ENCODE measurements around the gene ADSS1.

ADSS1 gene

GRCh38 chr14:104751539-104752422 is 27.8 kb downstream of the ADSS1 start:
- DNase-seq (ENCODE audit: low spot score), result no peak

GRCh38 chr14:104752423-104752734 is 28.4 kb downstream of the ADSS1 start:
- no peak for DNase-seq (ENCODE audit: low spot score)

- DNase-seq (ENCODE audit: low spot score), result peak; percentile 100
These were observed 28.9 kb downstream of the ADSS1 start, which contains the start of gene SIVA1 for GRCh38 chr14:104752735-104753527. Gene SIVA1, plus strand, starts transcription at chr14:104753147. Its CDS starts 55 bp downstream, at chr14:104753202.

- DNase-seq (ENCODE audit: low spot score), result no peak
These were observed 29.6 kb downstream of the ADSS1 start for GRCh38 chr14:104753528-104754212.

GRCh38 chr14:104754213-104754851 is 30.3 kb downstream of the ADSS1 start:
- DNase-seq (ENCODE audit: low spot score), result no peak

- DNase-seq (ENCODE audit: low spot score), result no peak
These were observed 31.6 kb downstream of the ADSS1 start for GRCh38 chr14:104755621-104756020.

GRCh38 chr14:104756477-104757237 is 32.6 kb downstream of the ADSS1 start:
- DNase-seq (ENCODE audit: low spot score), result no peak

GRCh38 chr14:104757238-104757585 is 33.2 kb downstream of the ADSS1 start:
- no peak for DNase-seq (ENCODE audit: low spot score)

GRCh38 chr14:104757681-104758392 is 33.8 kb downstream of the ADSS1 start:
- no peak for DNase-seq (ENCODE audit: low spot score)

- no peak for DNase-seq (ENCODE audit: low spot score)
These were observed 35.2 kb downstream of the ADSS1 start for GRCh38 chr14:104758981-104759969.

- DNase-seq (ENCODE audit: low spot score), result no peak
These were observed 41.5 kb downstream of the ADSS1 start for GRCh38 chr14:104765517-104765916.

- no peak for DNase-seq (ENCODE audit: low spot score)
These were observed 42.3 kb downstream of the ADSS1 start for GRCh38 chr14:104766256-104766862.

- DNase-seq (ENCODE audit: low spot score), result no peak
These were observed 43.0 kb downstream of the ADSS1 start for GRCh38 chr14:104766863-104767633.

GRCh38 chr14:104767634-104767918 is 43.5 kb downstream of the ADSS1 start:
- DNase-seq (ENCODE audit: low spot score), result no peak

GRCh38 chr14:104768437-104769323 is 44.7 kb downstream of the ADSS1 start:
- DNase-seq (ENCODE audit: low spot score), result peak; percentile 92

GRCh38 chr14:104769324-104770071 is 45.5 kb downstream of the ADSS1 start:
- no peak for DNase-seq (ENCODE audit: low spot score)

All from activated CD4-positive, alpha-beta T cell treated with anti-CD3 and anti-CD28 coated beads, Interleukin-2, Interleukin-4, amounts not matched to agents 100 ng/mL and 50 ng/mL, durations not matched to agents 16 hours and 8 hours (primary cell).